ENCODE measurements around the gene IQGAP1. TPM values are rescaled to one million over a fixed set of nuclear protein-coding genes. Genes with fewer than 3 reads are reported as not detected.

The IQGAP1 gene
- total and polyA plus RNA-seq, 2 of the 13 experiments (the other 11 are each of a cell fraction or from before 2014, with no cell fraction given), result 29.5 to 37.9 TPM

- TF ChIP-seq THAP8 (CRISPR knock-in tag; IDR thresholded peaks at IDR 0.05; ENCODE audit: borderline replicate concordance) (no peak), ZMYM2 (CRISPR knock-in tag; IDR thresholded peaks at IDR 0.05) (no peak), ZNF264 (CRISPR knock-in tag; IDR thresholded peaks at IDR 0.05) (no peak), POLR2AphosphoS5 (IDR thresholded peaks at IDR 0.05; ENCODE audit: low read depth, low read length) (no peak), FOXO1 (CRISPR knock-in tag; IDR thresholded peaks at IDR 0.05) (no peak), HNRNPH1 (optimal IDR thresholded peaks at IDR 0.05; ENCODE audit: low read depth, low read length) (no peak), ZNF512B (CRISPR knock-in tag; IDR thresholded peaks at IDR 0.05; ENCODE audit: borderline replicate concordance) (no peak), DNMT3B (CRISPR knock-in tag; conservative IDR thresholded peaks at IDR 0.05) (no peak), RORA (CRISPR knock-in tag; IDR thresholded peaks at IDR 0.05) (no peak)
Measured at GRCh38 chr15:90344662-90345061, 43.4 kb upstream of the IQGAP1 start (continued).

- no peak overlapping the region for H3K9ac ChIP-seq (ENCODE audit: insufficient read depth, low read depth, low read length)
- ATAC-seq, result no peak
- ChIA-PET CTCF (ENCODE audit: low intra/inter-chr PET ratio, low total read pairs) (no interaction called here), POLR2A (no interaction called here)
- peaks cover 1 to 14% of the 10 kb centered on the region in 2 experiments; a peak in 2 of 5 replicates for H3K27me3 ChIP-seq (ENCODE audit: control insufficient read depth in 1 of 2, insufficient read depth in 2 of 2, low read length in 2 of 2)
- DNase-seq (ENCODE audit: low spot score), result no peak
- intact Hi-C loops (cut with micrococcal nuclease; ENCODE audit: unreplicated experiment), result no loop called here
- H3K4me3 ChIP-seq (replicated peaks in 1 of 3; ENCODE audit: insufficient read depth in 1 of 3, low read depth in 2 of 3, low read length in 3 of 3), result no peak overlapping the region
- H3K9me3 ChIP-seq (ENCODE audit: low read length), result no peaks in the 10 kb centered on the region
- no peaks in the 10 kb centered on the region for H3K36me3 ChIP-seq (replicated peaks in 1 of 2; ENCODE audit: control insufficient read depth in 1 of 2, insufficient read depth in 2 of 2, low read length in 2 of 2)
- WGBS (ENCODE audit: low lambda C conversion rate), result 0% methylated on average over 2 of the region's 2 CpGs
- no peak overlapping the region for H3K27ac ChIP-seq (ENCODE audit: extremely low read length, insufficient read depth, low read length)
- no peak overlapping the region for H3K4me2 ChIP-seq (ENCODE audit: low read depth, low read length)
- H2AFZ ChIP-seq (ENCODE audit: low read length), result no peak overlapping the region
- in situ Hi-C loops (cut with HindIII; ENCODE audit: extremely low pct_ligation_motif_present, low pct_unique_long_range_greater_than_20kb), result no loop called here
- BruUV-seq (replicated peaks), result no TSS peak
- H4K20me1 ChIP-seq (ENCODE audit: insufficient read depth, low read length), result no peaks in the 10 kb centered on the region
- H3K79me2 ChIP-seq (ENCODE audit: insufficient read depth, low read length), result no peaks in the 10 kb centered on the region
- no peaks in the 10 kb centered on the region for H3K4me1 ChIP-seq (ENCODE audit: insufficient read depth, low read length)
- FAIRE-seq, result no peak
- no peak for TF ChIP-seq ZNF512B (CRISPR knock-in tag; IDR thresholded peaks at IDR 0.05; ENCODE audit: borderline replicate concordance)
- TF ChIP-seq RELA (CRISPR knock-in tag; IDR thresholded peaks at IDR 0.05), result no peak
- no peak for TF ChIP-seq MTA3 (CRISPR knock-in tag; IDR thresholded peaks at IDR 0.05)
- no peak for TF ChIP-seq ZNF773 (CRISPR knock-in tag; IDR thresholded peaks at IDR 0.05; ENCODE audit: borderline replicate concordance)
- no peak for TF ChIP-seq JUN (CRISPR knock-in tag; IDR thresholded peaks at IDR 0.05)
- TF ChIP-seq ZNF557 (CRISPR knock-in tag; IDR thresholded peaks at IDR 0.05), result no peak
- TF ChIP-seq ZFP62 (CRISPR knock-in tag; IDR thresholded peaks at IDR 0.05), result no peak
- TF ChIP-seq NCOA1 (CRISPR knock-in tag; IDR thresholded peaks at IDR 0.05), result no peak
- no peak for TF ChIP-seq SAP130 (CRISPR knock-in tag; IDR thresholded peaks at IDR 0.05; ENCODE audit: low read depth)
- no peak for TF ChIP-seq ZNF639 (CRISPR knock-in tag; conservative IDR thresholded peaks at IDR 0.05)
Measured at GRCh38 chr15:90345857-90346256, 42.2 kb upstream of the IQGAP1 start.

All from HepG2 (cell line).